ENCODE data around the gene TNS1. TPM values are rescaled to one million over a fixed set of nuclear protein-coding genes. Genes with fewer than 3 reads are reported as not detected.

Gene TNS1
- total RNA-seq, 2 donors from 2014 or later = 0.29 to 2.1 TPM

- DNase-seq (ENCODE audit: low spot score) (peak; percentile 35), ATAC-seq (no peak)
- H3K27me3 Mint-ChIP-seq = peaks cover 11 to 24% of the 10 kb centered on the region in 2 donors
- no peak overlapping the region for H3K27ac Mint-ChIP-seq
- H3K4me1 Mint-ChIP-seq (ENCODE audit: low read depth in 2 of 2) = no peaks in the 10 kb centered on the region
- no peaks in the 10 kb centered on the region for H3K9me3 Mint-ChIP-seq
- H3K36me3 Mint-ChIP-seq = no peaks in the 10 kb centered on the region
- H3K4me3 Mint-ChIP-seq = no peak overlapping the region
Observed at GRCh38 chr2:217954051-217954450, 48.7 kb downstream of the TNS1 start.

- H3K9me3 Mint-ChIP-seq = no peaks in the 10 kb centered on the region
- no peak overlapping the region for H3K27ac Mint-ChIP-seq
- H3K4me3 Mint-ChIP-seq = no peak overlapping the region
- no peaks in the 10 kb centered on the region for H3K4me1 Mint-ChIP-seq (ENCODE audit: low read depth in 2 of 2)
- H3K27me3 Mint-ChIP-seq = peaks cover 11 to 24% of the 10 kb centered on the region in 2 donors
- ATAC-seq = no peak
- no peak for DNase-seq (ENCODE audit: low spot score)
- no peaks in the 10 kb centered on the region for H3K36me3 Mint-ChIP-seq
Observed at GRCh38 chr2:217953531-217953932, 49.3 kb downstream of the TNS1 start.

- no peaks in the 10 kb centered on the region for H3K4me1 Mint-ChIP-seq (ENCODE audit: low read depth in 2 of 2)
- H3K27me3 Mint-ChIP-seq = peaks cover 11 to 24% of the 10 kb centered on the region in 2 donors
- peak; percentile 25 for DNase-seq (ENCODE audit: low spot score)
Observed at GRCh38 chr2:217953011-217953481, 49.7 kb downstream of the TNS1 start.

GRCh38 chr2:217952409-217952808 lies 50.4 kb downstream of the TNS1 start:
- ATAC-seq = no peak
- Mint-ChIP-seq H3K9me3 (no peaks in the 10 kb centered on the region), H3K27me3 (peaks cover 11 to 26% of the 10 kb centered on the region in 2 donors), H3K27ac (no peak overlapping the region), H3K36me3 (no peaks in the 10 kb centered on the region), H3K4me1 (ENCODE audit: low read depth in 2 of 2) (no peaks in the 10 kb centered on the region), H3K4me3 (no peak overlapping the region)
- DNase-seq (ENCODE audit: low spot score) = peak; percentile 32

More at GRCh38 chr2:217953011-217953481, 49.7 kb downstream of the TNS1 start:
- no peaks in the 10 kb centered on the region for H3K36me3 Mint-ChIP-seq
- no peak overlapping the region for H3K27ac Mint-ChIP-seq
- no peaks in the 10 kb centered on the region for H3K9me3 Mint-ChIP-seq
- no peak for ATAC-seq
- H3K4me3 Mint-ChIP-seq = no peak overlapping the region

GRCh38 chr2:217951521-217952247 lies 51.1 kb downstream of the TNS1 start:
- Mint-ChIP-seq H3K27ac (no peak overlapping the region), H3K9me3 (no peaks in the 10 kb centered on the region), H3K4me3 (no peak overlapping the region), H3K36me3 (no peaks in the 10 kb centered on the region), H3K4me1 (ENCODE audit: low read depth in 2 of 2) (no peaks in the 10 kb centered on the region), H3K27me3 (peaks cover 10 to 30% of the 10 kb centered on the region in 2 donors)
- ATAC-seq = no peak
- no peak for DNase-seq (ENCODE audit: low spot score)

- no peak overlapping the region for H3K4me3 Mint-ChIP-seq
- peaks cover 7 to 27% of the 10 kb centered on the region in 2 donors for H3K27me3 Mint-ChIP-seq
- H3K27ac Mint-ChIP-seq = no peak overlapping the region
- no peaks in the 10 kb centered on the region for H3K36me3 Mint-ChIP-seq
- no peak for ATAC-seq
- H3K9me3 Mint-ChIP-seq = no peaks in the 10 kb centered on the region
- H3K4me1 Mint-ChIP-seq (ENCODE audit: low read depth in 2 of 2) = no peaks in the 10 kb centered on the region
- no peak for DNase-seq (ENCODE audit: low spot score)
Observed at GRCh38 chr2:217951091-217951490, 51.7 kb downstream of the TNS1 start.

GRCh38 chr2:217950401-217950871 lies 52.4 kb downstream of the TNS1 start:
- H3K36me3 Mint-ChIP-seq = no peaks in the 10 kb centered on the region
- H3K4me3 Mint-ChIP-seq = no peak overlapping the region
- peak; percentile 51 for DNase-seq (ENCODE audit: low spot score)
- ATAC-seq = no peak
- no peak overlapping the region for H3K27ac Mint-ChIP-seq
- H3K27me3 Mint-ChIP-seq = peaks cover 10 to 28% of the 10 kb centered on the region in 2 donors
- H3K9me3 Mint-ChIP-seq = no peaks in the 10 kb centered on the region
- no peaks in the 10 kb centered on the region for H3K4me1 Mint-ChIP-seq (ENCODE audit: low read depth in 2 of 2)

- Mint-ChIP-seq H3K4me3 (no peak overlapping the region), H3K27ac (no peak overlapping the region), H3K4me1 (ENCODE audit: low read depth in 2 of 2) (no peaks in the 10 kb centered on the region), H3K36me3 (no peaks in the 10 kb centered on the region), H3K9me3 (no peaks in the 10 kb centered on the region), H3K27me3 (peaks cover 18 to 38% of the 10 kb centered on the region in 2 donors)
- no peak for ATAC-seq
- no peak for DNase-seq (ENCODE audit: low spot score)
Observed at GRCh38 chr2:217949447-217949846, 53.3 kb downstream of the TNS1 start.

- ATAC-seq = no peak
- Mint-ChIP-seq H3K4me1 (ENCODE audit: low read depth in 2 of 2) (no peaks in the 10 kb centered on the region), H3K4me3 (no peak overlapping the region), H3K27ac (no peak overlapping the region), H3K36me3 (no peaks in the 10 kb centered on the region), H3K9me3 (no peaks in the 10 kb centered on the region), H3K27me3 (peaks cover 21 to 41% of the 10 kb centered on the region in 2 donors)
- DNase-seq (ENCODE audit: low spot score) = peak; percentile 52
Observed at GRCh38 chr2:217948897-217949296, 53.9 kb downstream of the TNS1 start.

- no peaks in the 10 kb centered on the region for H3K9me3 Mint-ChIP-seq
- peaks cover 26 to 46% of the 10 kb centered on the region in 2 donors for H3K27me3 Mint-ChIP-seq
- DNase-seq (ENCODE audit: low spot score) (peak; percentile 60), ATAC-seq (no peak)
- no peak overlapping the region for H3K4me3 Mint-ChIP-seq
- peaks cover 0 to 4% of the 10 kb centered on the region in 2 donors for H3K4me1 Mint-ChIP-seq (ENCODE audit: low read depth in 2 of 2)
- H3K36me3 Mint-ChIP-seq = no peaks in the 10 kb centered on the region
- no peak overlapping the region for H3K27ac Mint-ChIP-seq
Observed at GRCh38 chr2:217948351-217948791, 54.4 kb downstream of the TNS1 start.

- no peak overlapping the region for H3K27ac Mint-ChIP-seq
- H3K27me3 Mint-ChIP-seq = peaks cover 27 to 48% of the 10 kb centered on the region in 2 donors
Observed at GRCh38 chr2:217947383-217948350, 55.1 kb downstream of the TNS1 start.

GRCh38 chr2:217946051-217946450 lies 56.7 kb downstream of the TNS1 start:
- DNase-seq (ENCODE audit: low spot score) (no peak), ATAC-seq (no peak)
- Mint-ChIP-seq H3K27ac (no peak overlapping the region), H3K4me1 (ENCODE audit: low read depth in 2 of 2) (peaks cover 0 to 5% of the 10 kb centered on the region in 2 donors), H3K9me3 (no peaks in the 10 kb centered on the region), H3K36me3 (no peaks in the 10 kb centered on the region), H3K27me3 (peaks cover 29 to 37% of the 10 kb centered on the region in 2 donors), H3K4me3 (no peak overlapping the region)

More at GRCh38 chr2:217947383-217948350, 55.1 kb downstream of the TNS1 start:
- no peaks in the 10 kb centered on the region for H3K9me3 Mint-ChIP-seq
- H3K36me3 Mint-ChIP-seq = no peaks in the 10 kb centered on the region
- no peak overlapping the region for H3K4me3 Mint-ChIP-seq
- no peak for ATAC-seq
- peaks cover 0 to 5% of the 10 kb centered on the region in 2 donors for H3K4me1 Mint-ChIP-seq (ENCODE audit: low read depth in 2 of 2)
- DNase-seq (ENCODE audit: low spot score) = no peak

GRCh38 chr2:217945530-217945929 lies 57.3 kb downstream of the TNS1 start:
- Mint-ChIP-seq H3K27ac (no peak overlapping the region), H3K27me3 (peaks cover 27 to 34% of the 10 kb centered on the region in 2 donors), H3K4me3 (no peak overlapping the region), H3K9me3 (no peaks in the 10 kb centered on the region), H3K36me3 (no peaks in the 10 kb centered on the region), H3K4me1 (ENCODE audit: low read depth in 2 of 2) (peaks cover 0 to 5% of the 10 kb centered on the region in 2 donors)
- no peak for ATAC-seq
- no peak for DNase-seq (ENCODE audit: low spot score)
